Ecto neural progenitor cell (in vitro differentiated cells): ENCODE measurements around the gene STK11IP.

ENCODE experiments used
- DNase-seq: peaks from one replicate; pipeline ENCODE4 v3.0.0-alpha.2; 2018; ENCODE audit warnings: low spot score

Gene STK11IP

GRCh38 chr2:219563271-219563928 lies 34.3 kb upstream of the STK11IP start:
- DNase-seq = no peak

- DNase-seq = no peak
These were observed 32.3 kb upstream of the STK11IP start for GRCh38 chr2:219565130-219566080.

- DNase-seq = no peak
These were observed 31.0 kb upstream of the STK11IP start for GRCh38 chr2:219566640-219567039.

- DNase-seq = no peak
These were observed 30.5 kb upstream of the STK11IP start for GRCh38 chr2:219567131-219567530.

- DNase-seq = no peak
These were observed 29.8 kb upstream of the STK11IP start for GRCh38 chr2:219567791-219568361.

GRCh38 chr2:219569041-219569440 lies 28.6 kb upstream of the STK11IP start:
- DNase-seq = no peak

- DNase-seq = no peak
These were observed 28.0 kb upstream of the STK11IP start for GRCh38 chr2:219569635-219570034.

- DNase-seq = peak; percentile 65
These were observed 27.3 kb upstream of the STK11IP start for GRCh38 chr2:219570194-219570923.

GRCh38 chr2:219570924-219571310 lies 26.7 kb upstream of the STK11IP start:
- no peak for DNase-seq

GRCh38 chr2:219571311-219572236 lies 26.1 kb upstream of the STK11IP start, which contains the start of gene OBSL1:
Gene OBSL1, minus strand, starts transcription at chr2:219571539. Its CDS starts 307 bp downstream, at chr2:219571232.
- DNase-seq = peak; percentile 89

GRCh38 chr2:219572237-219573001 lies 25.2 kb upstream of the STK11IP start, which contains the start of gene INHA:
Gene INHA, plus strand, starts transcription at chr2:219572310. Its CDS starts 65 bp downstream, at chr2:219572375.
- no peak for DNase-seq

GRCh38 chr2:219573166-219573565 lies 24.5 kb upstream of the STK11IP start:
- no peak for DNase-seq

- DNase-seq = peak; percentile 44
These were observed 23.0 kb upstream of the STK11IP start for GRCh38 chr2:219574484-219575311.

- DNase-seq = no peak
These were observed 21.8 kb upstream of the STK11IP start for GRCh38 chr2:219575566-219576504.

- DNase-seq = peak; percentile 71
These were observed 20.9 kb upstream of the STK11IP start for GRCh38 chr2:219576505-219577388.

GRCh38 chr2:219578811-219579613 lies 18.6 kb upstream of the STK11IP start:
- DNase-seq = no peak
